Activated CD4-positive, alpha-beta T cell treated with anti-CD3 and anti-CD28 coated beads, Interleukin-2, amount 50 U/mL, for 24 hours (primary cell): ENCODE results near the gene ZNF688.
"Not testable (repeated sequence)": the region's sequence is repeated elsewhere in the genome, so short reads cannot be mapped to it uniquely, and the experiment has no call there.

Experiments used
- DNase-seq, 2 donors: peaks; one replicate each; pipeline ENCODE4 v3.0.0-alpha.2; 2020; ENCODE audit warnings: low read depth in 1 of 2, low spot score in 1 of 2

Gene ZNF688

GRCh38 chr16:30557957-30558788, 13.3 kb downstream of the ZNF688 start, which contains the start of gene ZNF764:
ZNF764 (minus strand) TSS chr16:30558374; CDS start chr16:30558182, 192 bp downstream.
- DNase-seq, result peak; percentile 88 to 98

- DNase-seq, result no peak
Observed at GRCh38 chr16:30557707-30557956, 13.9 kb downstream of the ZNF688 start.

- no peak for DNase-seq
Observed at GRCh38 chr16:30556125-30556473, 15.4 kb downstream of the ZNF688 start.

DNA sequence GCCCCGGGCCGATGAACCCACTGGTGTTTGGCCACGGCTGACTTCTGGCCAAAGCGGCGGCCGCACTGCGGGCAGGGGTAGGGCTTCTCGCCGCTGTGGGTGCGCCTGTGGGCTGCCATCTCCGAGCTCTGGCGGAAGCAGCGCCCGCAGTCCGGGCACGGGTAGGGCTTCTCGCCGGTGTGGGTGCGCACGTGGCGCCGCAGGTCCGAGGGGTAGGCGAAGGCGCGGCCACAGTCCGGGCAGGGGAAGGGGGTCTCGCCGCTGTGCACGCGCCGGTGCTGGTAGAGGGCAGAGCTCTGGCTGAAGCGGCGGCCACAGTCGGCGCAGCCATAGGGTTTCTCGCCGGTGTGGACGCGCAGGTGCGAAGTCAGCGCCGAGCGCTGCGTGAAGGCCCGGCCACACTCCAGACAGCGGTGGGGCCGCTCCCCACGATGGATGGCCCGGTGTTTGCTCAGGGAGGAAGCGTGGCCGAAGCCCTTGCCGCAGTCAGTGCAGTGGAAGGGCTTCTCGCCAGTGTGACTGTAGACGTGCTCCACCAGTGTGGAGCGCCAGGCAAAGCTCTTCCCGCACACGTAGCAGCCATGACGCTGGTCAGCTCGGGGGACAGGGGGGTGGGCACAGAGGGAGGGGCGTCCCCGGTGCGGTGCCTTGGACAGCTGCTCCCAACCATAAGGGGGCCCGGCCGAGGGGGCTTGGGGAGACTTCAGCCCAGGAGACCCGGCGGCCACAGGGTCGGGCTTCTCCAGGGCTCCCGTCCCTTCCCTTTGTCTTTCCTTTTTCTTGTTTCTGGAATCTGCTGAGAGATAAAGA, 16.0 kb downstream of the ZNF688 start:
- DNase-seq, result no peak

- no peak for DNase-seq
Observed at GRCh38 chr16:30554557-30555314, 16.8 kb downstream of the ZNF688 start.

- no peak for DNase-seq
Observed at GRCh38 chr16:30553393-30553899, 18.1 kb downstream of the ZNF688 start.

DNA sequence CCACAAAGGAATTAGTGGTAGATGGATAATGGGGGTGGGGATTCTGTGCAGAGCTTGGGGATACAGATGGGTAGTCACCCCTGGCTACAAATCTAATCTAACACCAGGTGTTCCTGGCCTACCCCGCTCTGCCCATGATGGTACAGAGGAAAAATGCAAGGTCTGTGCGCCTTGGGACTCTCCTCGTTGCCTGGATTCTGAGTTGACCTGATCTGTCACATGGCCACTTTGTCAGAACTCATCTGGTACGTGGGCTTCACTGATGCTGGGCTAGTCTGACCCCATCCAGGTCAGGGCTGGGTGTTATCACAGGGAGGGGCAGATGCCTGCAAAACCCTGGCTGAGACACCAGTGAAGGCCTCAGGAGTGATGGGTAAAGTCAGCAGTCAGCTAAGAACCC, 18.6 kb downstream of the ZNF688 start:
- DNase-seq, result no peak

GRCh38 chr16:30551781-30552180, 19.7 kb downstream of the ZNF688 start:
- peak in 1 of 2 donors; percentile 58 for DNase-seq

- DNase-seq, result no peak
Observed at GRCh38 chr16:30548416-30549253, 22.9 kb downstream of the ZNF688 start.

- no peak for DNase-seq
Observed at GRCh38 chr16:30546115-30546514, 25.4 kb downstream of the ZNF688 start.

DNA sequence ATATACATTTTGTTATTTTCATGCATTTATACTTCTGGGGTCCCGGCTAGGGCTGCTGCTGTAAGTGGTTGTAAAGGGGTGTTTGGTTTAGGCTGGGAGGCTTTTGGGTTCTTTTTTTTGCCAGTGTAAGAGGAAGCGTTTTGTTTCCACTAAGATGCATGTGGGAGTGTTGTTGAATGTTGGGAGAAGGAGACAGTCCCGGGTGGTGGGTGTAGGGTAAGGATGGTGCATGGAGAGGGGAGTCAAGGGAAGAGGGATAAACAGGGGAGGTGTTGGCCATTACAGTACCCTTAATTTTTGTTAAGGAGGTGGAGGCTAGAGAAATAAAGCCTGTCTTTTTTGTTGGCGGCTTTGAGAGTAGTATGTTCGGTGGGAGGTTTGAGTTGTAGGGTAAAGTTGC, 28.4 kb downstream of the ZNF688 start:
- DNase-seq, result no peak

- no peak for DNase-seq
Observed at GRCh38 chr16:30541502-30542329, 29.8 kb downstream of the ZNF688 start.

DNA sequence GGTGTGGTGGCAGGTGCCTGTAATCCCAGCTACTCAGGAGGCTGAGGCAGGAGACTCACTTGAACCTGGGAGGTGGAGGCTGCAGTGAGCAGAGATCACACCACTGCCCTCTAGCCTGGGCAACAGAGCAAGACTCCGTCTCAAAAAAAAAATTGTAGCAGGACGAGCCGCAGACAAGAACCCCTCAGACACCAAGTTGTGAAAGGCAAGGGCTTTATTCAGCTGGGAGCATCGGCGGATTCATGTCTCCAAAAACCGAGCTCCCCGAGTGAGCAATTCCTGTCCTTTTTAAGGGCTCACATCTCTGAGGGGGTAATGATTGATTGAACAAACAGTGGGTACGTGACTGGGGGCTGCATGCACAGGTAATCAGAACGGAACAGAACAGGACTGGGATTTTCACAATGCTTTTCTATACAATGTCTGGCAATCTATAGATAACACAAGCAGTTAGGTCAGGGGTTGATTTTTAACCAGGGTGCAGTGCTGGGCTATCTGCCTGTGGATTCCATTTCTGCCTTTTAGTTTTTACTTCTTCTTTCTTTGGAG, 30.5 kb downstream of the ZNF688 start:
- not testable (repeated sequence) for DNase-seq

- not testable (repeated sequence) for DNase-seq
Observed at GRCh38 chr16:30539986-30540526, 31.5 kb downstream of the ZNF688 start.

- DNase-seq, result no peak
Observed at GRCh38 chr16:30539000-30539964, 32.2 kb downstream of the ZNF688 start.

DNA sequence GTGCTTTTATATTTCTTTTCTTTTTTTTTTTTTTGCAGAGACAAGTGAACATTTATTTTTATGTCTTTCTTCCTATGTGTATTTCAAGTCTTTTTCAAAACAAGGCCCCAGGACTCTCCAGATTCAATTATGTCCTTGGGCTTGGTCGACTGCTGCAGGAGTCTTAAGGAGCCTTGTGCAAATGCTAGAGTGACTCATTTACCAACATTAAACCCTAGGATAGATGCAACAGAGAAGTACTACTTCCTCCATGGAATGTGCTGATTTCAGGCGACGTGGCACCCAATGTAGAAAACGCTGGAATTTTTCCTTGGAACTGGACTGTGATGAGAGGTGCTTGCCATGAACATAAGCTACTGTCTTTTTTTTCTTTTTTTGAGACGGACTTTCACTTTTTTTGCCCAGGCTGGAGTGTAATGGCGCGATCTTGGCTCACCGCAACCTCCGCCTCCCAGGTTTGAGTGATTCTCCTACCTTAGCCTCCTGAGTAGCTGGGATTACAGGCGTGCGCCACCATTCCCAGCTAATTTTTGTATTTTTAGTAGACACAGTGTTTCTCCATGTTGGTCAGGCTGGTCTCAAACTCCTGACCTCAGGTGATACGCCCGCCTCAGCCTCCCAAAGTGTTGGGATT, 35.0 kb downstream of the ZNF688 start:
- not testable (repeated sequence) for DNase-seq

- peak; percentile 57 to 70 for DNase-seq
Observed at GRCh38 chr16:30535777-30536190, 35.7 kb downstream of the ZNF688 start.
